Measurements from ENCODE around the gene QSOX1. TPM values are rescaled to one million over a fixed set of nuclear protein-coding genes. Genes with fewer than 3 reads are reported as not detected.

The QSOX1 gene
- total and polyA plus RNA-seq, 8 donors, result 145 to 482 (median 190) TPM

DNA sequence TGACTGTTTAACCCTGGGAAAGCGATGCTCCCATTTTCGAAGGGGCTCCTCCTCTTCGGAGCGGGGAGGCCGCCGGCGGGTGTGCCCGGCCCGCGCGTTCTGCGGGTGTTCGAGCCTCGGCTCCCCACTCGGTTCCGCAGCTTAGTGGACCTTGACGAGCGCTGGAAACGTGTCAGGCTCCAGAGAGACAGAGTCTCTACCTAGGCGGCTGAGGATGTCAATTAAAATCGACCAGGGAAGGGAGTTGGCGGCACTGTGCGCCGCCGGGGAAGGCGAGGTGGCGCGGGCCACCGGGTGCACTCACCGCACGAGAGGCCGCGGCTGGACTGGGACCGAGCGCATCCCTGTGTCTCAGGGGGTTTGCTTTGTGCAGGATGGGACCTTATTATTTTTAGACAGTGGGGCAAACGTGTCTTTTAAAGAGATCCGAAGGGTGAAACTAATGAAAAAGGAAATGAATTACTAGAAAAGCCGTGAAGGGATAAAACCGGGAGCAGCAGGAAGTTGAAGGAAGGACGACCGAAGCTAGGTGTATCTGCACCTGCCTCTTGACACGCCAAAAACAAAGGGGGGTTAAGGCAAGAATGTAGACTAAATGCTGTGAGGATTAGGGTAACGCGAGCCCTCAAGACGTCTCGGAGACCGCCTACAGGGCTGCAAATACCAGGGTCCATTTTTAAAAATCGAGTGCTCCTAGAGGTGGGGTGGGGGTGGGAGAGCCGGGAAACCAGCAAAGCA, 81.0 kb downstream of the QSOX1 start:
- peaks cover 100% of the 10 kb centered on the region in 2 donors for H3K27me3 ChIP-seq
- H3K4me3 ChIP-seq, result no peak overlapping the region
- no peaks in the 10 kb centered on the region for H3K36me3 ChIP-seq
- TF ChIP-seq, protein P1, sequence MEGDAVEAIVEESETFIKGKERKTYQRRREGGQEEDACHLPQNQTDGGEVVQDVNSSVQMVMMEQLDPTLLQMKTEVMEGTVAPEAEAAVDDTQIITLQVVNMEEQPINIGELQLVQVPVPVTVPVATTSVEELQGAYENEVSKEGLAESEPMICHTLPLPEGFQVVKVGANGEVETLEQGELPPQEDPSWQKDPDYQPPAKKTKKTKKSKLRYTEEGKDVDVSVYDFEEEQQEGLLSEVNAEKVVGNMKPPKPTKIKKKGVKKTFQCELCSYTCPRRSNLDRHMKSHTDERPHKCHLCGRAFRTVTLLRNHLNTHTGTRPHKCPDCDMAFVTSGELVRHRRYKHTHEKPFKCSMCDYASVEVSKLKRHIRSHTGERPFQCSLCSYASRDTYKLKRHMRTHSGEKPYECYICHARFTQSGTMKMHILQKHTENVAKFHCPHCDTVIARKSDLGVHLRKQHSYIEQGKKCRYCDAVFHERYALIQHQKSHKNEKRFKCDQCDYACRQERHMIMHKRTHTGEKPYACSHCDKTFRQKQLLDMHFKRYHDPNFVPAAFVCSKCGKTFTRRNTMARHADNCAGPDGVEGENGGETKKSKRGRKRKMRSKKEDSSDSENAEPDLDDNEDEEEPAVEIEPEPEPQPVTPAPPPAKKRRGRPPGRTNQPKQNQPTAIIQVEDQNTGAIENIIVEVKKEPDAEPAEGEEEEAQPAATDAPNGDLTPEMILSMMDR (IDR thresholded peaks at IDR 0.05), result no peak
- intact Hi-C loops (cut with DNase I), result no loop called here
- no peak overlapping the region for H3K27ac ChIP-seq
- no peak for DNase-seq
- H3K9me3 ChIP-seq, result no peaks in the 10 kb centered on the region
- peaks cover 15 to 52% of the 10 kb centered on the region in 2 donors for H3K4me1 ChIP-seq
- no peak for ATAC-seq

DNA sequence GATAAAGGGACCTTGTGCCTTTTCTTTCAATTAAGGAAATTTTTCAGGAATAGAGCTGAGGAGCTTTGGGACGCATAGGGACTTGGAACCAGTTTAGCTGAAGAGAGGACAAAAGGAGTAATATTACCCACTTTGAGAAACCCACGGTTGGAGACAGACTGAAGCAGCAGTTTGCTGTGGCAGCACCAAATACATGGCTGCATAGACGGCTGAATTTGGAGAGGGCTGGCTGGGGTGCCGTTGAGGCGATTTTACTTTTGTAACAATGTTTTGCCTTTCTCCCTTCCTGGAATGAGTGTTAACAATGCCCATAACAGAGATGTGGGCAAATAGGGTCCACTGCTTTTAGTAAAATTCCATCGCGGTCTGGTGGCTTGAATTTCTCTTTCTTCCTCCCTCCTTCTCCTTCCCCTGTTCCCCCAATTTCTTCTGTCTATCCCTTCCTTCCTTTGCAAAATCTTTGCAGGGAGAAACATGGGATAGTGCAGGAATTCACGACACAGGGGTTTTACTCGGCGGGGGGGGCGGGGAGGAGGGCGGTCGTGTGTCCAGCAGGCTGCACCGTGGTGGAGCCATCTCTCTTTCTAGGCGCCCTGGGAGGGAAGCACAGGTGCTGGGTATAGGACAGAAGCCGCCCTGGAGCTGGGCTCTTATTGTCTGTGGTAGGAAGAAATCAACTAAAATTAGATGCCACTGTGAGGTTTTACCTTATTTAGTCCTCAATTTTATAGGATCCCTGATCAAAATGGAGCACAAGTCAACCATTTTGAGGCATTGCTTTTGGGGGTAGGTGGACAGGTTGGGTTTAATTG, 82.2 kb downstream of the QSOX1 start:
- Histone ChIP-seq H3K4me1 (peaks cover 3 to 40% of the 10 kb centered on the region in 2 donors), H3K4me3 (no peak overlapping the region), H3K27ac (no peak overlapping the region), H3K9me3 (no peaks in the 10 kb centered on the region), H3K36me3 (no peaks in the 10 kb centered on the region), H3K27me3 (peaks cover 98 to 100% of the 10 kb centered on the region in 2 donors)
- intact Hi-C loops (cut with DNase I), result no loop called here
- ATAC-seq, result no peak
- no peak for DNase-seq
- TF ChIP-seq, protein P1 (IDR thresholded peaks at IDR 0.05), result no peak

DNA sequence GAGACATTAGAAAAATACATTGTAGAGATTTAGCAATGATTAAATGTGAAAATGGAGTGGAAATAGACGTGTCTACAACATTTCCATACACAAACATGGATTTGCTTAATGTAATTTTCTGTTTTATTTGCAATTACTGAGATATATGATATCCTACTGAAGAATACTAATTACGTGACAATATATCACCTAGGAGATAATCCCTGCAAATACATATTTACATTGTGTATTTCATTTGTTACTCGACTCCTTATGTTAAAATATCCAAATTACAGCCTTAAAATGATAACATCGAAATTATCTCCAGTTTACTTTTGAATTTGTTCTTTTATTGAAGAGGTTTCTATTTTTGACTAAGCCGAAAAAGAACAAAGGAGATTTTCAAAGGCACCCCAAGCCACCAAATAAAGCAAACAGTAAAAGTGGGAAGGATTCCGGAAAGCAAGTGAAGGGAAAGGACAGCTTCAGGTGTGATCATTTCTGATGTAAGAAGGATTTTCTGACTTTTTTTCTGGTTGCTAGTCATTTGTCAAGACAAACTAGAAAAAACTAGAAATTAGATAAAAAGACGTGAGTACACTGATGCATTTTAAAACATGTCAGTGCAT, 83.3 kb downstream of the QSOX1 start:
- H3K27me3 ChIP-seq, result peaks cover 88 to 100% of the 10 kb centered on the region in 2 donors
- no peak overlapping the region for H3K4me3 ChIP-seq
- DNase-seq (no peak), ATAC-seq (no peak)
- intact Hi-C loops (cut with DNase I), result no loop called here
- H3K27ac ChIP-seq, result no peak overlapping the region
- H3K4me1 ChIP-seq, result peaks cover 3 to 35% of the 10 kb centered on the region in 2 donors
- TF ChIP-seq, protein P1 (IDR thresholded peaks at IDR 0.05), result no peak
- H3K36me3 ChIP-seq, result no peaks in the 10 kb centered on the region
- H3K9me3 ChIP-seq, result no peaks in the 10 kb centered on the region

DNA sequence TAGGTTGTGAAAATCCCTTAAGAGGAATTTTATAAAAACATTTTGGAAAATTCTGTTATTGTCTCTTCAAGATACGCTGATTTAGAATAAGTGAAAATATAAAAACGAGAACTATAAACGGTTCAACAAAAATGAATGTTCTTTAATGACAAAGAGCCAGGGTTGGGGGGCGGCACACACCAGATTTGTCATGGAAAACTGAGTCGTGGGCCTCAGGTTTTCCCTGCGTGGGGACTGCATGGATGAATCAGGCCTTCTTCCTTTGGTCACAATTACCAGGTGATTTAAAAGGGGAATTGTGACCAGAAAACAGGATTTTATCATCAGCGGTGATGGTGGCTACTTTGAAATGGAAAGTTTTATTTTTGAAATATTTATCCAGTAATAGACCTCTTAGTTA, 84.0 kb downstream of the QSOX1 start:
- H3K27me3 ChIP-seq, result peaks cover 81 to 100% of the 10 kb centered on the region in 2 donors
- no peak for DNase-seq
- intact Hi-C loops (cut with DNase I), result no loop called here
- TF ChIP-seq, protein P1 (IDR thresholded peaks at IDR 0.05), result no peak
- peaks cover 3 to 28% of the 10 kb centered on the region in 2 donors for H3K4me1 ChIP-seq
- no peak overlapping the region for H3K27ac ChIP-seq
- no peak overlapping the region for H3K4me3 ChIP-seq
- ATAC-seq, result no peak
- H3K9me3 ChIP-seq, result no peaks in the 10 kb centered on the region
- H3K36me3 ChIP-seq, result no peaks in the 10 kb centered on the region

Measured in left lung (tissue), 10 donors.